A673 (cell line): ENCODE measurements around the gene SH3GL2. TPM values are rescaled to one million over a fixed set of nuclear protein-coding genes. Genes with fewer than 3 reads are reported as not detected.

Experiments
- BruUV-seq: library from RNA; stranded (reverse); fragments of 400-500 nt; replicated peaks from 2 replicates; lab custom pipeline; 2021; lab: Mats Ljungman, UMichigan
- CTCF ChIA-PET: fragments of 300-600 bp; sonication (Branson Sonifier 250); formaldehyde crosslinking; loops from one replicate; lab custom pipeline; 2022; ENCODE audit warnings: antibody characterized with exemption; lab: Charles Lee
- POLR2A ChIA-PET: fragments of 300-600 bp; sonication (Branson Sonifier 250); formaldehyde crosslinking; loops from one replicate; lab custom pipeline; 2022; ENCODE audit warnings: antibody characterized with exemption; ENCODE audit not compliant: low non-redundant PET; lab: Charles Lee
- DNase-seq: peaks from one replicate; pipeline ENCODE4 v3.0.0-alpha.2; 2015; ENCODE audit warnings: low spot score
- H3K27ac ChIP-seq: fragments of 200-600 bp; sonication (generic); 2 replicates; pipeline ENCODE4 v1.5.1; 2016; ENCODE audit warnings: mixed run types, low read depth, mild to moderate bottlenecking, mixed read lengths, antibody characterized with exemption, low read length; ENCODE audit not compliant: poor library complexity, severe bottlenecking
- H3K27me3 ChIP-seq: fragments of 200-600 bp; sonication (generic); replicated peaks from 2 replicates; pipeline ENCODE4 v1.6.1; 2017; ENCODE audit warnings: mixed run types, low read depth, mild to moderate bottlenecking, mixed read lengths, antibody characterized with exemption, low read length; ENCODE audit not compliant: insufficient read depth, poor library complexity
- H3K36me3 ChIP-seq: fragments of 200-600 bp; sonication (generic); 2 replicates; pipeline ENCODE4 v1.6.1; 2016; ENCODE audit warnings: mixed run types, mild to moderate bottlenecking, mixed read lengths, antibody characterized with exemption, low read length; ENCODE audit not compliant: insufficient read depth, poor library complexity, severe bottlenecking
- H3K4me1 ChIP-seq: fragments of 200-600 bp; sonication (generic); 2 replicates; pipeline ENCODE4 v1.6.1; 2017; ENCODE audit warnings: mixed run types, mild to moderate bottlenecking, mixed read lengths, antibody characterized with exemption, low read length; ENCODE audit not compliant: insufficient read depth, poor library complexity, severe bottlenecking
- H3K4me3 ChIP-seq: fragments of 200-600 bp; sonication (generic); 2 replicates; pipeline ENCODE4 v1.5.1; 2016; ENCODE audit warnings: low read depth, mixed run types, mild to moderate bottlenecking, mixed read lengths, low read length; ENCODE audit not compliant: poor library complexity, severe bottlenecking
- H3K9me3 ChIP-seq: fragments of 200-600 bp; sonication (generic); 2 replicates; pipeline ENCODE4 v1.6.1; 2016; ENCODE audit warnings: mixed run types, low read depth, mild to moderate bottlenecking, mixed read lengths, antibody characterized with exemption, low read length; ENCODE audit not compliant: poor library complexity, severe bottlenecking
- EZH2 ChIP-seq: fragments of 200-600 bp; sonication (generic); IDR thresholded peaks from 2 replicates; pipeline ENCODE4 v1.6.1; 2017; ENCODE audit warnings: borderline replicate concordance, low read depth, mild to moderate bottlenecking, mixed read lengths, antibody characterized with exemption, low read length; ENCODE audit not compliant: poor library complexity, severe bottlenecking
- intact Hi-C: fragments of 100-400 bp; cut with micrococcal nuclease; formaldehyde crosslinking; loops from one replicate; pipeline ENCODE4 v1.10.0; 2022; ENCODE audit not compliant: unreplicated experiment
- total RNA-seq: library from RNA; stranded (reverse); gene quantifications from 2 replicates; pipeline ENCODE4 v1.2.3, GENCODE V29; 2021
- TF ChIP-seq, protein P1 (sequence below): fragments of 300-800, 200-600 bp; sonication (generic); conservative IDR thresholded peaks from 2 replicates; pipeline ENCODE4 v1.5.1; 2017; ENCODE audit warnings: low read depth, mild to moderate bottlenecking, antibody characterized with exemption, low read length, moderate library complexity, mixed read lengths

The SH3GL2 gene
- total RNA-seq, 1 experiment from 2014 or later: not detected

DNA sequence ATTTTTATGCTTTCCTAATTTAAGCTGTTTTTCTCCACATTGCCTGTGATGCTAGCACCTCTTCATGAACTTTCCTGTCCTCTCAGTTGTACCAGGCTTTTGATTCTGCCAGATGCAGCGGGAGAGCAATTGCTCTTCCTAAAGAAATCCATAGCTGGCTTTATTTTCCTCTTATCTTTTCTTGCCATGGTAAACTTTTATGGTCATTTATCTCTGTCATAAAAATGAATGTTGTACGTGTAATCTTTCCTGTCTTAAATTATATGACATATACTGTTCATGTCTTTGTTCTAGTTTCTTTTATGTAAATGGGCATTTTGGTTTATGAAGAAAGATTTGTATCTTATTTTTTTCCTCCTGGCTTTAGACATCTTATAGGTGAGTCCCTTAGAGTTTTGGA, 127.5 kb downstream of the SH3GL2 start:
- H3K27me3 ChIP-seq: no peaks in the 10 kb centered on the region
- ChIA-PET CTCF (no interaction called here), POLR2A (no interaction called here)
- TF ChIP-seq EZH2: no peak
- TF ChIP-seq, protein P1, sequence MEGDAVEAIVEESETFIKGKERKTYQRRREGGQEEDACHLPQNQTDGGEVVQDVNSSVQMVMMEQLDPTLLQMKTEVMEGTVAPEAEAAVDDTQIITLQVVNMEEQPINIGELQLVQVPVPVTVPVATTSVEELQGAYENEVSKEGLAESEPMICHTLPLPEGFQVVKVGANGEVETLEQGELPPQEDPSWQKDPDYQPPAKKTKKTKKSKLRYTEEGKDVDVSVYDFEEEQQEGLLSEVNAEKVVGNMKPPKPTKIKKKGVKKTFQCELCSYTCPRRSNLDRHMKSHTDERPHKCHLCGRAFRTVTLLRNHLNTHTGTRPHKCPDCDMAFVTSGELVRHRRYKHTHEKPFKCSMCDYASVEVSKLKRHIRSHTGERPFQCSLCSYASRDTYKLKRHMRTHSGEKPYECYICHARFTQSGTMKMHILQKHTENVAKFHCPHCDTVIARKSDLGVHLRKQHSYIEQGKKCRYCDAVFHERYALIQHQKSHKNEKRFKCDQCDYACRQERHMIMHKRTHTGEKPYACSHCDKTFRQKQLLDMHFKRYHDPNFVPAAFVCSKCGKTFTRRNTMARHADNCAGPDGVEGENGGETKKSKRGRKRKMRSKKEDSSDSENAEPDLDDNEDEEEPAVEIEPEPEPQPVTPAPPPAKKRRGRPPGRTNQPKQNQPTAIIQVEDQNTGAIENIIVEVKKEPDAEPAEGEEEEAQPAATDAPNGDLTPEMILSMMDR: no peak
- H3K36me3 ChIP-seq: no peaks in the 10 kb centered on the region
- intact Hi-C loops: no loop called here
- no peaks in the 10 kb centered on the region for H3K4me1 ChIP-seq
- no TSS peak for BruUV-seq
- no peaks in the 10 kb centered on the region for H3K9me3 ChIP-seq
- H3K27ac ChIP-seq: no peak overlapping the region
- H3K4me3 ChIP-seq: no peak overlapping the region
- DNase-seq: no peak

DNA sequence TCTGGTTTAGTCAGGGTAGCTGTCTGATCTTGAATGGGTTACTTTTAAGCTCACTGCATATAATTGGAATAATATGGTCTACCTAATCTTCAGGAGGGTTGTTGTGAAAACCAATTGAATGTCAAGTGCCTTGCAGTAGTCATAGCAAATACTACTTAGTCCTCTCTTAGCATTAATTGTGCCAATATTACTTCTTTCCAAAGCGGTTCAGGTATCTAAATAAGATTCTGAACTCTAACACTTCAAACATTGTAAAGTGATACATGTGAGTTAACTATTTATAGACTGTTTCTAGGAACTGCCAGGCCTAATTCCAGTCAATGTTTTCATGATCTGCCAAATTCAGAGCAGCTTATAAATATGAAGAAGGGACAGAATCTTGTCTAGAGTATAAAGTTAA, 140.2 kb downstream of the SH3GL2 start:
- H3K4me1 ChIP-seq: no peaks in the 10 kb centered on the region
- ChIA-PET POLR2A (no interaction called here), CTCF (no interaction called here)
- no peaks in the 10 kb centered on the region for H3K27me3 ChIP-seq
- no peaks in the 10 kb centered on the region for H3K36me3 ChIP-seq
- DNase-seq: no peak
- no peak overlapping the region for H3K27ac ChIP-seq
- H3K9me3 ChIP-seq: no peaks in the 10 kb centered on the region
- no peak overlapping the region for H3K4me3 ChIP-seq
- intact Hi-C loops: no loop called here
- TF ChIP-seq, protein P1: no peak
- no peak for TF ChIP-seq EZH2
- no TSS peak for BruUV-seq

DNA sequence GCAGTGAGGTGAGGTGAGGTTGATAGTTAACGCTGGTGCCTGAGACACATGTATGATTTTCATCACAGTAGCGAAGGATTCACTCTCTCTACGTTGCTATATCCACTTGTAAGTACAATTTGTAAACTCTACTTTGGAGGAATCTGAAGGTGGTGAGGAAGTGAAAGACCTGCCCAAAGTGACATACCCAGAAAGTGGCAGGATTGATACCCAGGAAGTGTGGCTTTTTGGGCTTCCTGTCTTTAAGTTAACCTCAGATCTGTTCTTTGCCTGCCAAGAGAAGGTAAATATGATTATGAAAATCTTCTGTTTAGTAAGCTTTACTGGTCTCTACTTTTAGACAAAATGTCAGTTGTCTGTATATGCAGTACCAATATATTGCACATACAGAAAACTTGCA, 143.1 kb downstream of the SH3GL2 start:
- Histone ChIP-seq H3K36me3 (no peaks in the 10 kb centered on the region), H3K27me3 (no peaks in the 10 kb centered on the region), H3K4me1 (no peaks in the 10 kb centered on the region), H3K9me3 (no peaks in the 10 kb centered on the region), H3K4me3 (no peak overlapping the region), H3K27ac (no peak overlapping the region)
- BruUV-seq: no TSS peak
- TF ChIP-seq, protein P1: no peak
- TF ChIP-seq EZH2: no peak
- ChIA-PET POLR2A (no interaction called here), CTCF (no interaction called here)
- intact Hi-C loops: no loop called here
- no peak for DNase-seq
